ENCODE results near the gene C7orf25.

DNA sequence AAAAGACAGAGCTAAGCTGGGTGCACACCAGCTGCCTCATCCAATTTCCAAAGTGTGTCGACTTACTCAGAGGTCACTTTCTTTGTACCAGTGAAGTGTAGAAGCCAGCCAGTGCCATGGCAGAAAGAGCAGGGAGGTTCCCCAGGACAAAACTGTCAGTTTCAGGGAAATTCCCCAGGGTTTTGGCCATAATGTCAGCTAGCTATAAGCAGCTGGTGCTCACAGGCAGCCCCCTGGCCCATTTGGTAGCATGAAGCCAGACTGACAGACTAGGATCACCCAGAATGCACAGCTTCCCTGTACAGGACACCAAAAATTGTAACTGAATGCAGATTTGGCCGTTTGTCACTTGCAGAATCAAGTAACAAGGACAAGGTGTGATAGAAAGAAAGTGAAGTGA is 48.9 kb upstream of the C7orf25 start:
- TF ChIP-seq, protein P1, sequence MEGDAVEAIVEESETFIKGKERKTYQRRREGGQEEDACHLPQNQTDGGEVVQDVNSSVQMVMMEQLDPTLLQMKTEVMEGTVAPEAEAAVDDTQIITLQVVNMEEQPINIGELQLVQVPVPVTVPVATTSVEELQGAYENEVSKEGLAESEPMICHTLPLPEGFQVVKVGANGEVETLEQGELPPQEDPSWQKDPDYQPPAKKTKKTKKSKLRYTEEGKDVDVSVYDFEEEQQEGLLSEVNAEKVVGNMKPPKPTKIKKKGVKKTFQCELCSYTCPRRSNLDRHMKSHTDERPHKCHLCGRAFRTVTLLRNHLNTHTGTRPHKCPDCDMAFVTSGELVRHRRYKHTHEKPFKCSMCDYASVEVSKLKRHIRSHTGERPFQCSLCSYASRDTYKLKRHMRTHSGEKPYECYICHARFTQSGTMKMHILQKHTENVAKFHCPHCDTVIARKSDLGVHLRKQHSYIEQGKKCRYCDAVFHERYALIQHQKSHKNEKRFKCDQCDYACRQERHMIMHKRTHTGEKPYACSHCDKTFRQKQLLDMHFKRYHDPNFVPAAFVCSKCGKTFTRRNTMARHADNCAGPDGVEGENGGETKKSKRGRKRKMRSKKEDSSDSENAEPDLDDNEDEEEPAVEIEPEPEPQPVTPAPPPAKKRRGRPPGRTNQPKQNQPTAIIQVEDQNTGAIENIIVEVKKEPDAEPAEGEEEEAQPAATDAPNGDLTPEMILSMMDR (conservative IDR thresholded peaks at IDR 0.05; ENCODE audit: low read depth, low read length) = no peak
- no peak for TF ChIP-seq EZH2 (IDR thresholded peaks at IDR 0.05; ENCODE audit: low read length, unreplicated experiment)

Data from PC-3 (cell line).